Measurements from ENCODE around the gene RYK. TPM values are rescaled to one million over a fixed set of nuclear protein-coding genes. Genes with fewer than 3 reads are reported as not detected.

The RYK gene
- polyA plus RNA-seq, 1 of the 3 experiments (the other 2 are of a cell fraction): 25.9 TPM

DNA sequence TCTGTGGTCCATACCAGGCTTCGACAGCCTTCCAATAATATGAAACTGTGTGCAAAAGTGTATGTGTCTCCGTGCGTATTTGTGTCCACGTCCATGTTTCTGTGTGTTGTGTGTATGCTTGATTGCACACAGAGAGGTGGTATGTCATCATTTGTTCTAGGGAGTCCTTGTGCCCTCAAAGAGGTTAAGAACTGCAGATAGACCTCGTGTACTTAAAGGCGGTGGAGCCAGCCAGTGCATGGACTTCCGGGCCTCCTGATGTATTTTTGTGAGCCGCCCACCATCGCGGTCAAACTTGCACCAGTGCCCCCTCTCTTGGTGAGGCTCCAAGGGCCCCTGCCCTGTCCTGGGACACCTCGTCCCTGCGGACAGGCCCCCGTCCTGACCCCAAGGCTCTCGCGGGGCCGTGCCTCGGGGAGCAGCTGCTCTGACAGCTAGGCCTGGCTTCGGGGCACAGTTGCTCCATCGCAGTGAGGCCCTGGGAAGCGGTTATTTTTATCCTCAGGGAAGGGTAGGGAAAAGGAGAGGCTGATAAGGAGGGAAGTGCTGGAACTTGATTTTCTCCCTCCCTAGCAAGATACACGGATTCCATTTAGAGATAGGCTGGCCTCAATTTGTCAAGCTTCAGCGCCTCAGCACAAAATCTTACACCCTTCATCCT lies 1.2 kb upstream of the RYK start:
- peaks cover 25% of the 10 kb centered on the region for H4K20me1 ChIP-seq (ENCODE audit: insufficient read depth)
- H3K79me2 ChIP-seq (ENCODE audit: insufficient read depth): peaks cover 35% of the 10 kb centered on the region
- no peaks in the 10 kb centered on the region for H3K9me3 ChIP-seq
- H3K27me3 ChIP-seq (ENCODE audit: insufficient read depth): no peaks in the 10 kb centered on the region
- no peak overlapping the region for H3K4me2 ChIP-seq
- H3K9me2 ChIP-seq: no peaks in the 10 kb centered on the region
- no peak overlapping the region for H3K4me3 ChIP-seq (ENCODE audit: low read depth in 2 of 2, low read length in 1 of 2)
- no peak for TF ChIP-seq NRF1 (IDR thresholded peaks at IDR 0.05; ENCODE audit: low read depth, low read length)
- TF ChIP-seq GABPA (IDR thresholded peaks at IDR 0.05; ENCODE audit: low read depth): no peak
- no peak for TF ChIP-seq MEF2A (IDR thresholded peaks at IDR 0.05; ENCODE audit: borderline replicate concordance, low read depth)
- no peak for TF ChIP-seq RFX5 (IDR thresholded peaks at IDR 0.05; ENCODE audit: low read length)
- TF ChIP-seq SIN3A (IDR thresholded peaks at IDR 0.05; ENCODE audit: borderline replicate concordance, low read depth, low read length): no peak
- TF ChIP-seq, protein P1, sequence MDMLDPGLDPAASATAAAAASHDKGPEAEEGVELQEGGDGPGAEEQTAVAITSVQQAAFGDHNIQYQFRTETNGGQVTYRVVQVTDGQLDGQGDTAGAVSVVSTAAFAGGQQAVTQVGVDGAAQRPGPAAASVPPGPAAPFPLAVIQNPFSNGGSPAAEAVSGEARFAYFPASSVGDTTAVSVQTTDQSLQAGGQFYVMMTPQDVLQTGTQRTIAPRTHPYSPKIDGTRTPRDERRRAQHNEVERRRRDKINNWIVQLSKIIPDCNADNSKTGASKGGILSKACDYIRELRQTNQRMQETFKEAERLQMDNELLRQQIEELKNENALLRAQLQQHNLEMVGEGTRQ (IDR thresholded peaks at IDR 0.05; ENCODE audit: borderline replicate concordance, low read depth, low read length): no peak
- no peak for TF ChIP-seq ELF1 (IDR thresholded peaks at IDR 0.05)
- TF ChIP-seq RCOR1 (IDR thresholded peaks at IDR 0.05; ENCODE audit: low read length): no peak
- H3K27ac ChIP-seq (ENCODE audit: low read depth in 2 of 2, low read length in 1 of 2): no peak overlapping the region
- H3K36me3 ChIP-seq (replicated peaks in 1 of 2; ENCODE audit: control insufficient read depth in 1 of 2, insufficient read depth in 2 of 2, low read length in 1 of 2): no peaks in the 10 kb centered on the region
- peak; percentile 16 for DNase-seq
- POLR2A ChIA-PET: no interaction called here
- H2AFZ ChIP-seq (ENCODE audit: low read depth): no peak overlapping the region
- H3F3A ChIP-seq (replicated peaks; ENCODE audit: insufficient read depth): no peaks in the 10 kb centered on the region
- 93% methylated on average over 15 of the region's 22 CpGs for WGBS (ENCODE audit: low lambda C conversion rate)
- H3K9ac ChIP-seq: no peak overlapping the region
- peaks cover 0 to 9% of the 10 kb centered on the region in 2 experiments; a peak in 2 of 4 replicates for H3K4me1 ChIP-seq (ENCODE audit: control insufficient read depth in 1 of 2, insufficient read depth in 2 of 2, low read depth in 1 of 2, low read length in 1 of 2)
- CTCF ChIA-PET: no interaction called here

GRCh38 chr3:134249935-134250716 lies 533 bp downstream of the RYK start:
- DNase-seq: peak; percentile 85
- Histone ChIP-seq H3K4me3 (ENCODE audit: low read depth in 2 of 2, low read length in 1 of 2) (peak overlapping the region; percentile 80 to 82), H3K4me2 (peak overlapping the region; percentile 75), H3K79me2 (ENCODE audit: insufficient read depth) (peaks cover 53% of the 10 kb centered on the region), H3K27ac (ENCODE audit: low read depth in 2 of 2, low read length in 1 of 2) (peak overlapping the region; percentile 73 to 90), H3K27me3 (ENCODE audit: insufficient read depth) (no peaks in the 10 kb centered on the region), H2AFZ (ENCODE audit: low read depth) (peak overlapping the region; percentile 52; the same call in 1 of the 2 replicates), H3F3A (replicated peaks; ENCODE audit: insufficient read depth) (no peaks in the 10 kb centered on the region), H4K20me1 (ENCODE audit: insufficient read depth) (peaks cover 43% of the 10 kb centered on the region), H3K9me3 (no peaks in the 10 kb centered on the region), H3K9ac (peak overlapping the region; percentile 65; the same call in 1 of the 2 replicates), H3K36me3 (replicated peaks in 1 of 2; ENCODE audit: control insufficient read depth in 1 of 2, insufficient read depth in 2 of 2, low read length in 1 of 2) (peaks cover 0 to 2% of the 10 kb centered on the region in 2 experiments), H3K4me1 (ENCODE audit: control insufficient read depth in 1 of 2, insufficient read depth in 2 of 2, low read depth in 1 of 2, low read length in 1 of 2) (peaks cover 0 to 12% of the 10 kb centered on the region in 2 experiments; a peak in 2 of 4 replicates), H3K9me2 (no peaks in the 10 kb centered on the region)
- ChIA-PET CTCF (interaction anchor here (0.7 to 1.9 kb wide), 8 partner anchors 9 to 320 kb away, joined by 3 to 5 read pairs (median 4); partner anchors contain the start of genes ANAPC13 and CEP63), POLR2A (interaction anchor here (0.9 to 1.0 kb wide), 2 partner anchors 11 to 43 kb away, joined by 3 to 4 read pairs; no protein-coding TSS in a partner anchor)
- 3% methylated on average over 12 of the region's 85 CpGs for WGBS (ENCODE audit: low lambda C conversion rate)
- no peak for TF ChIP-seq POLR2AphosphoS5 (IDR thresholded peaks at IDR 0.05; ENCODE audit: low read depth, low read length)
- no peak for TF ChIP-seq RCOR1 (IDR thresholded peaks at IDR 0.05; ENCODE audit: low read length)
- TF ChIP-seq FOSL2 (IDR thresholded peaks at IDR 0.05; ENCODE audit: borderline replicate concordance, low read depth): no peak
- TF ChIP-seq CHD2 (IDR thresholded peaks at IDR 0.05; ENCODE audit: low read length, partially characterized antibody): peak; percentile 46
- TF ChIP-seq JUND (IDR thresholded peaks at IDR 0.05): no peak
- TF ChIP-seq, protein P1 (IDR thresholded peaks at IDR 0.05; ENCODE audit: borderline replicate concordance, low read depth, low read length): no peak
- TF ChIP-seq, protein P2, sequence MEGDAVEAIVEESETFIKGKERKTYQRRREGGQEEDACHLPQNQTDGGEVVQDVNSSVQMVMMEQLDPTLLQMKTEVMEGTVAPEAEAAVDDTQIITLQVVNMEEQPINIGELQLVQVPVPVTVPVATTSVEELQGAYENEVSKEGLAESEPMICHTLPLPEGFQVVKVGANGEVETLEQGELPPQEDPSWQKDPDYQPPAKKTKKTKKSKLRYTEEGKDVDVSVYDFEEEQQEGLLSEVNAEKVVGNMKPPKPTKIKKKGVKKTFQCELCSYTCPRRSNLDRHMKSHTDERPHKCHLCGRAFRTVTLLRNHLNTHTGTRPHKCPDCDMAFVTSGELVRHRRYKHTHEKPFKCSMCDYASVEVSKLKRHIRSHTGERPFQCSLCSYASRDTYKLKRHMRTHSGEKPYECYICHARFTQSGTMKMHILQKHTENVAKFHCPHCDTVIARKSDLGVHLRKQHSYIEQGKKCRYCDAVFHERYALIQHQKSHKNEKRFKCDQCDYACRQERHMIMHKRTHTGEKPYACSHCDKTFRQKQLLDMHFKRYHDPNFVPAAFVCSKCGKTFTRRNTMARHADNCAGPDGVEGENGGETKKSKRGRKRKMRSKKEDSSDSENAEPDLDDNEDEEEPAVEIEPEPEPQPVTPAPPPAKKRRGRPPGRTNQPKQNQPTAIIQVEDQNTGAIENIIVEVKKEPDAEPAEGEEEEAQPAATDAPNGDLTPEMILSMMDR (IDR thresholded peaks at IDR 0.05): no peak
- TF ChIP-seq, protein P3, sequence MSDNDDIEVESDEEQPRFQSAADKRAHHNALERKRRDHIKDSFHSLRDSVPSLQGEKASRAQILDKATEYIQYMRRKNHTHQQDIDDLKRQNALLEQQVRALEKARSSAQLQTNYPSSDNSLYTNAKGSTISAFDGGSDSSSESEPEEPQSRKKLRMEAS (IDR thresholded peaks at IDR 0.05; ENCODE audit: low read depth): peak; percentile 38; the same call in 1 of the 2 replicates
- TF ChIP-seq GABPA (IDR thresholded peaks at IDR 0.05; ENCODE audit: low read depth): 0 out of 2 replicates have a peak, but pooled peaks have one; percentile 22
